Spleen (tissue), 11 donors: ENCODE data around the gene GMCL1. TPM values are rescaled to one million over a fixed set of nuclear protein-coding genes. Genes with fewer than 3 reads are reported as not detected.

Source experiments
- DNase-seq: peaks from one replicate; pipeline ENCODE4 v3.0.0-alpha.2; 2020
- H3K27ac ChIP-seq, 8 donors: fragments of 200-600 bp; sonication (generic) in 7 of 8; 1 replicate in 4 of 8; 2 replicates in 4 of 8; pipeline versions ENCODE4 v1.5.0 to v1.8.0; 2016 to 2021; ENCODE audit warnings: inconsistent platforms in 4 of 8, mild to moderate bottlenecking in 4 of 8, moderate library complexity in 1 of 8
- H3K27me3 ChIP-seq, 7 donors: fragments of 200-600 bp; sonication (generic) in 6 of 7; replicated peaks in 1 of 7; 1 replicate in 4 of 7; 2 replicates in 3 of 7; pipeline versions ENCODE4 v1.5.0 to v1.8.0; 2016 to 2021; ENCODE audit warnings: inconsistent platforms in 3 of 7, mild to moderate bottlenecking in 1 of 7
- H3K36me3 ChIP-seq, 6 donors: fragments of 200-600 bp; sonication (generic) in 5 of 6; 1 replicate in 4 of 6; 2 replicates in 2 of 6; pipeline versions ENCODE4 v1.5.0 to v1.8.0; 2016 to 2021; ENCODE audit warnings: inconsistent platforms in 2 of 6
- H3K4me1 ChIP-seq, 6 donors: fragments of 200-600 bp; sonication (generic) in 5 of 6; 1 replicate in 3 of 6; 2 replicates in 3 of 6; pipeline versions ENCODE4 v1.5.0 to v1.8.0; 2016 to 2021; ENCODE audit warnings: inconsistent platforms in 3 of 6
- H3K4me3 ChIP-seq, 8 donors: fragments of 200-600 bp; sonication (generic) in 7 of 8; 1 replicate in 4 of 8; 2 replicates in 4 of 8; pipeline versions ENCODE4 v1.5.0 to v1.8.0; 2016 to 2021; ENCODE audit warnings: inconsistent platforms in 4 of 8, mild to moderate bottlenecking in 4 of 8, moderate library complexity in 2 of 8
- H3K9me3 ChIP-seq, 8 donors: fragments of 200-600 bp; sonication (generic) in 7 of 8; 1 replicate in 4 of 8; 2 replicates in 4 of 8; pipeline versions ENCODE4 v1.5.0 to v1.8.0; 2016 to 2021; ENCODE audit warnings: inconsistent platforms in 4 of 8
- POLR2A ChIP-seq, 3 donors: fragments of 450-650 bp; IDR thresholded peaks; one replicate each; pipeline ENCODE4 v1.5.1; 2017; ENCODE audit warnings: antibody characterized with exemption in 3 of 3, mild to moderate bottlenecking in 1 of 3
- POLR2AphosphoS5 ChIP-seq, 3 donors: sonication (generic); formaldehyde crosslinking; IDR thresholded peaks; one replicate each; pipeline ENCODE4 v1.5.1; 2017; ENCODE audit warnings: antibody characterized with exemption in 3 of 3
- WGBS, 5 donors: extraction: QIAGEN DNeasy Blood & Tissue Kit in 3 of 5; methylation state at CpG; one replicate each; pipeline versions ENCODE4 v1.1.5 to v1.1.7; 2013 to 2018; 5-methylcytosine and 5-hydroxymethylcytosine counted together
- intact Hi-C: fragments of 100-400 bp; cut with DNase I; formaldehyde crosslinking; loops from one replicate; pipeline ENCODE4 v1.15.0; 2023; ENCODE audit warnings: low total_unique reads
- polyA plus RNA-seq, 3 donors: library from polyadenylated mRNA; stranded (reverse); fragments of 200-250 nt; gene quantifications; one replicate each; pipeline ENCODE4 v1.2.1, GENCODE V29; 2013
- total RNA-seq, 7 donors: library from RNA; depleted of rRNA in 3 of 7; stranded (reverse); fragments of >200 nt in 3 of 7; fragmentation: NEBNext Ultra II Directional in 4 of 7; extraction: Animal tissue kit (Norgen Biotek cat#: 25700) in 4 of 7; gene quantifications; one replicate each; pipeline versions ENCODE4 v1.1.0 to v1.2.1, GENCODE V29; 2016 to 2021
- TF ChIP-seq, protein P1 (sequence below), 11 experiments: fragments of 200-600 bp in 7 of 11; fragments of 450-650 bp in 4 of 11; sonication (generic) in 4 of 11; IDR thresholded peaks in 8 of 11; conservative IDR thresholded peaks in 3 of 11; 1 replicate in 7 of 11; 2 replicates in 4 of 11; pipeline versions ENCODE4 v1.4.0 to v1.8.0; 2016 to 2021; ENCODE audit warnings: antibody characterized with exemption in 11 of 11, inconsistent platforms in 4 of 11, mild to moderate bottlenecking in 1 of 11
- donor health status: healthy with polysubstance abuse.
- donor health status: DM: no; HTN: no; CAD: no; lungs with moderate emphysema.
- donor health status: DM: no; HTN: no; CAD: no.
- donor health status: Bipolar disorder and iron deficiency.
- donor health status: healthy.
- donor health status: DM: no; HTN: no; CAD: no.
- donor health status: DM: yes; HTN: yes; CAD: no.

Gene GMCL1
- total and polyA plus RNA-seq, 10 donors: 5.3 to 24.1 (median 15.9) TPM

DNA sequence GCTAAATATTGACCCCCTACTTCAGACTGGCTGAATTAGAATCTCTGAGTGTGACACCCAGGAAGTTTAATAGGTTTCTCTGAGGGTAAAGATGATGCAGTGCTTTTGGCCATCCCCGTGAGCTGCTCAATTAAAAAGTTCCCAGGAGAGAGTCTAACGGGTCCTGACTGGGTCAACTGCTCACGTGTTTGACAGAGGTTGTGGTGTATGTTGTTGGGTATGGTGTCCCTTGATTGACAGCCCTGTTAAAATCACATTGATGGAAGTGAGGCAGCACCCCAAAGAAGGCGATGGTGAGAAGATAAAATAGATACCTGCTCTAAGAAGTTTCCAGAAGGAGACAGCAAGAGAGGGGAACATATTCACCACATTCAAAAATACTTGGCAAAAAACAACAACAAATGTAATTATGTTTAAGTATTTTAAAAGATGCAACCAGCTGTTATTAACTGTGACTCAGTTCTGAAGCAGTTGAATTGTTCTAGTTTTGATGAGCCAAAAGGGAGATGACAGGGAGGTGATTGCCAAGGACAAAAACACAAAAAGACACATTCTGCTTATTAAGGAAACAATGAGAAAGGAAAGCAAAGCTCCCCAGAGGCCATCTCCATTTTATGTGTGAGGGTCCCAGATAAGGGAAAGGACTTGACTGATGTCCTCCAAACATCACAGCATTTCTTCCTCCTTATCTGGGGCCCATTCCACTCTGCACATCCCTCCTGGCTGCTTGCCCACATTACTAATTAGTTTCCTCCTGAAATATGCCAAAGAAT is 11.5 kb upstream of the GMCL1 start:
- no peak for DNase-seq
- H3K27ac ChIP-seq: peak overlapping the region in 4 of 8 donors; percentile 2 to 35 (median 16)
- no peak overlapping the region for H3K4me3 ChIP-seq
- TF ChIP-seq, protein P1, sequence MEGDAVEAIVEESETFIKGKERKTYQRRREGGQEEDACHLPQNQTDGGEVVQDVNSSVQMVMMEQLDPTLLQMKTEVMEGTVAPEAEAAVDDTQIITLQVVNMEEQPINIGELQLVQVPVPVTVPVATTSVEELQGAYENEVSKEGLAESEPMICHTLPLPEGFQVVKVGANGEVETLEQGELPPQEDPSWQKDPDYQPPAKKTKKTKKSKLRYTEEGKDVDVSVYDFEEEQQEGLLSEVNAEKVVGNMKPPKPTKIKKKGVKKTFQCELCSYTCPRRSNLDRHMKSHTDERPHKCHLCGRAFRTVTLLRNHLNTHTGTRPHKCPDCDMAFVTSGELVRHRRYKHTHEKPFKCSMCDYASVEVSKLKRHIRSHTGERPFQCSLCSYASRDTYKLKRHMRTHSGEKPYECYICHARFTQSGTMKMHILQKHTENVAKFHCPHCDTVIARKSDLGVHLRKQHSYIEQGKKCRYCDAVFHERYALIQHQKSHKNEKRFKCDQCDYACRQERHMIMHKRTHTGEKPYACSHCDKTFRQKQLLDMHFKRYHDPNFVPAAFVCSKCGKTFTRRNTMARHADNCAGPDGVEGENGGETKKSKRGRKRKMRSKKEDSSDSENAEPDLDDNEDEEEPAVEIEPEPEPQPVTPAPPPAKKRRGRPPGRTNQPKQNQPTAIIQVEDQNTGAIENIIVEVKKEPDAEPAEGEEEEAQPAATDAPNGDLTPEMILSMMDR (IDR thresholded peaks at IDR 0.05 in 8 of 11, conservative IDR thresholded peaks at IDR 0.05 in 3 of 11): no peak
- TF ChIP-seq POLR2A (IDR thresholded peaks at IDR 0.05) (no peak), POLR2AphosphoS5 (IDR thresholded peaks at IDR 0.05) (no peak)
- H3K9me3 ChIP-seq: no peaks in the 10 kb centered on the region
- 68 to 84% (median 76%) methylated on average over 4 of the region's 4 CpGs for WGBS, 5 donors
- H3K27me3 ChIP-seq: no peaks in the 10 kb centered on the region
- intact Hi-C loops: loop anchor here (5.0 to 10.0 kb wide), 2 partner anchors 96 to 263 kb away; no protein-coding TSS in a partner anchor
- peaks cover 5 to 30% (median 20%) of the 10 kb centered on the region in 6 donors for H3K4me1 ChIP-seq
- peaks cover 0 to 53% (median 19%) of the 10 kb centered on the region in 6 donors for H3K36me3 ChIP-seq

DNA sequence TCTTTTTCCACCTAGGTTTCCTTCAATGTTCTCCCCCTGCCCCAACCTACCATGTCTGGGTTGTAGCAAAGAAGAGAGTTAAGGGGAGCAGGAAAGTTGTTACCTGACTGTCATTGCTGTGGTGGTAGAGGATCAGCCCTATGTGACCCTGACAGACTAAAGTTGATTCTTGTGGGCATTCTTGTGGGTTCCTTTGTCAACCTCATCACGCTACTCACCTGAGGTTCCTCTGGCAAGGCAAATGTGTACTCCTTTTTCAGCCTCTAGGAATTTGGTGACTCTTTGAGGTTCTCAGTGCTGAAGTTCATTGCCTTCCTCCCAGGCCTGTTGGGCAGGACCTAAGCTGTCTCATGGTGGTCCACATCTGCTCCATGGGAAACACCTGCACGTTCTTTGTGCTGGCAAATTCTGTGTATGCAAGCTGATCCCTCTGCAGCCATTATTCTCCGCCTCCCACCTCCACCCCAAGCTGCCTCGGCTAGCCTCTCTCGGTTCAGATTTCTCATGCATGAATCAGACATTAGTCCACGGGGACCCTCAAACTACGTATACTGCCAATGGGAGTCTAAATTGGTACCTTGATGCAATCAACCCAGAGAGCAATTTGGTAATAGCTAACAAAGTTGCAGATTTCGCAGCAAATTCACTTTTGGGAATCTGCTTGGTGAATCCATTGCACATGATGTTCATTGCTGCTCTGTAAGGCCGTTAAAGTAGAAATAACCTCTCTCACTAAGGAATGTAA is 1.5 kb upstream of the GMCL1 start:
- WGBS, 5 donors: 88 to 93% (median 91%) methylated on average over 9 of the region's 9 CpGs

DNA sequence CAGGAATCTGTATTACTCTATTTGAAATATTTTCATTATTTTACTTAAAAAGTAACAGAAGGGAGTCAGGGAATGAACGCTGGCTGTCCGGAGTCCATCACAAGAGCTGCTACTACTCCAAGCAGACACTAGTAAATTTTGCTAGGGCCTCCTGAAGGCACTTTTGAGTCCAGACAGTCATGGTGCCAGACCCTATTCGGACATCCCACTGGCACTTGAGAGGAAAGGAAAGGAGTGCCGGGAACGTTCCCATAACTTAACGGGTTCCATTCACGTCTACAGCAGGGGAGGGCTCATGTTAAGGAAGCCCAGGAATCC is 563 bp upstream of the GMCL1 start:
- Histone ChIP-seq H3K4me3 (peak overlapping the region; percentile 65 to 99 (median 95)), H3K27me3 (no peaks in the 10 kb centered on the region), H3K27ac (peak overlapping the region; percentile 81 to 99 (median 94)), H3K36me3 (peaks cover 0 to 9% (median 0%) of the 10 kb centered on the region in 6 donors), H3K4me1 (peaks cover 15 to 48% (median 40%) of the 10 kb centered on the region in 6 donors), H3K9me3 (no peaks in the 10 kb centered on the region)
- intact Hi-C loops: no loop called here
- TF ChIP-seq POLR2A (IDR thresholded peaks at IDR 0.05) (no peak), POLR2AphosphoS5 (IDR thresholded peaks at IDR 0.05) (no peak)
- TF ChIP-seq, protein P1 (IDR thresholded peaks at IDR 0.05 in 8 of 11, conservative IDR thresholded peaks at IDR 0.05 in 3 of 11): no peak
- 4 to 11% (median 9%) methylated on average over 7 of the region's 7 CpGs for WGBS, 5 donors
- no peak for DNase-seq

More for the DNA sequence above, 1.5 kb upstream of the GMCL1 start:
- Histone ChIP-seq H3K4me3 (no peak overlapping the region), H3K4me1 (peaks cover 15 to 39% (median 35%) of the 10 kb centered on the region in 6 donors), H3K36me3 (peaks cover 0 to 14% (median 0%) of the 10 kb centered on the region in 6 donors), H3K27me3 (no peaks in the 10 kb centered on the region), H3K9me3 (no peaks in the 10 kb centered on the region), H3K27ac (no peak overlapping the region)
- no peak for DNase-seq
- TF ChIP-seq, protein P1 (IDR thresholded peaks at IDR 0.05 in 8 of 11, conservative IDR thresholded peaks at IDR 0.05 in 3 of 11): no peak
- TF ChIP-seq POLR2A (IDR thresholded peaks at IDR 0.05) (no peak), POLR2AphosphoS5 (IDR thresholded peaks at IDR 0.05) (no peak)
- intact Hi-C loops: no loop called here
